Duodenal mucosa (tissue), 2 donors: ENCODE measurements around the gene KCNIP4.

Source experiments
- H3K27ac ChIP-seq: one replicate; pipeline ENCODE4 v1.7.0; 2013; ENCODE audit warnings: low read depth, low read length
- H3K27me3 ChIP-seq, 2 donors: one replicate each; pipeline ENCODE4 v1.7.0; 2013; ENCODE audit warnings: low read length in 2 of 2, control low read depth in 1 of 2; ENCODE audit not compliant: insufficient read depth in 2 of 2, control insufficient read depth in 1 of 2
- H3K36me3 ChIP-seq, 2 donors: one replicate each; pipeline ENCODE4 v1.7.0; 2013; ENCODE audit warnings: low read length in 2 of 2, control low read depth in 1 of 2; ENCODE audit not compliant: insufficient read depth in 2 of 2, control insufficient read depth in 1 of 2
- H3K4me1 ChIP-seq, 2 donors: one replicate each; pipeline ENCODE4 v1.7.0; 2013; ENCODE audit warnings: low read length in 2 of 2, control low read depth in 1 of 2; ENCODE audit not compliant: insufficient read depth in 2 of 2, control insufficient read depth in 1 of 2
- H3K4me3 ChIP-seq, 2 donors: one replicate each; pipeline ENCODE4 v1.7.0; 2013; ENCODE audit warnings: low read length in 2 of 2, low read depth in 1 of 2
- H3K9ac ChIP-seq, 2 donors: one replicate each; pipeline ENCODE4 v1.7.0; 2013; ENCODE audit warnings: low read length in 2 of 2, low read depth in 1 of 2
- H3K9me3 ChIP-seq, 2 donors: one replicate each; pipeline ENCODE4 v1.7.0; 2013; ENCODE audit warnings: low read length in 2 of 2, control low read depth in 1 of 2; ENCODE audit not compliant: control insufficient read depth in 1 of 2

The KCNIP4 gene

GRCh38 chr4:20679951-20680350 is 1268.6 kb downstream of the KCNIP4 start:
- no peaks in the 10 kb centered on the region for H3K27me3 ChIP-seq
- H3K9me3 ChIP-seq: no peaks in the 10 kb centered on the region
- no peaks in the 10 kb centered on the region for H3K4me1 ChIP-seq
- H3K4me3 ChIP-seq: no peak overlapping the region
- no peaks in the 10 kb centered on the region for H3K36me3 ChIP-seq
- no peak overlapping the region for H3K27ac ChIP-seq
- H3K9ac ChIP-seq: no peak overlapping the region
